GM19395 (cell line): ENCODE measurements around the gene OCA2.

Experiments
- ATAC-seq: cut with Tn5 transposase; IDR thresholded peaks from one replicate; pipeline ENCODE4 v1.9.1; 2021; ENCODE audit warnings: mild to moderate bottlenecking, moderate library complexity; ENCODE audit not compliant: unreplicated experiment

OCA2 gene

DNA sequence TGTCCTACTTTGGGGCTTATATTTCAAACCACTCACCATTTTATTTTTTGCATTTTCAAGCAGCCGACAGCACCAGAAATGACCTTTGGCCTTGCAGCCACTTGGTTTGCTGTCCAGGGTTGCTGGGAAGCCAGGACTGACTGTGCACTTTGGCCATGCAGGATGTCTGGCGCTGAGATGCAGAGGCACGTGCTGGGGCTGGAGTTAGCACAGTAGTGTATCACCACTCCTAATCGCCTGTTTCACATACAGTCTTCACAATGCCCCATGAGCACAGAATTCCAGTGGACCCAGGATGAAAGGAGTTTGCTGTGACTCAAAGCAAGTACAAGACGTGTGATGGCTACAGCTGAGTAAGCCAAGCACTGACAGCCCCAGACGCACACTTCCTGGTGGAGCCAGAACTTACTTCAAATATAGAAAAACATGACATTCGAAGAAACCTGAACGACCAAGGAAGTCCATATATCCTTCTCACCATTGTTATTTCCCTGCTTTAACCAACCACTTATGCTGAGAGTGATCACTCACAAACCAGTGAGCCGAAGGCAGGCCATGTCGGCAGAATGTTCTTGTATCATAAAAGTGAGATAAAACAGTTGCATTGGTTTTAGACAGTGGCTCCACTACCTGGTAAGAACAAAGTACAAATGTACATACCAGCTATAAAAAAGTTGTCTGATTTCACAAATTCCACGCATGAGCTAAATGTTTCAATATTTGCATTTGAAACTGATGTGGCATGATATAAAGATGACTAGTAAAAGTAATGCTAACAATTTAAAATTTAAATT lies 16.0 kb downstream of the OCA2 start:
- no peak for ATAC-seq

- ATAC-seq = no peak
Observed at GRCh38 chr15:28081594-28081993, 17.5 kb downstream of the OCA2 start.

GRCh38 chr15:28080386-28080785 lies 18.7 kb downstream of the OCA2 start:
- no peak for ATAC-seq

DNA sequence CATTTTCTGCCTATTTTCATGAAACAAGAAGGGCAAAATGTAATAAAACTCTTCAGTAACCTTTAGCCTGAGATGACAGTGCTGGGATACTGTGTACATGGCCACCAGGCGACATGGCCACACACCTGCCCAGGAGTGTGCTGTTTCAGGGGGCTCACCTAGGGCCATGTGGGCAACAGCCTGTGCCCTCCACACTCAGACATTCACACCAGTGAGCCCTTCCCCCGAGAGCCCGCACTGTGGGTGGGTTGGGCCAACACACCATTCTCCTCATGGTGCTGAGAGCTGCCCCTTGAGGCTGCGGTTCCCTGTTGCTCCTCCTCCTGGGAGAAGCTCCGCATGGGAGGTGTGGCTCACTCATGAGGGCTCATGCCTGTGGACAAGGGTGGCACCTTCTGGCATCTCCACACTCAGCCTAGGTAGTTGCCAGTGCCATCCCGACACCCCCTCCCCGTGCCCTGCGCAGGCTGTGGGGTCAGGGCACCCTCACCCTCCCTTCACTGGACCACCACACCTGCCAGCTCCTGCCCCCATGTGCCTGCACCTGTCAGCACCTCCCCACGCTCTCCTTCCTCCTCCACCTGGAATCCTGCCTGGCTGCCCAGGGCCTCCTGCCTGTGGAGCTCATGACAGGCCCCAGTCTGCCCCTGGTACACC lies 19.7 kb downstream of the OCA2 start:
- ATAC-seq = no peak

DNA sequence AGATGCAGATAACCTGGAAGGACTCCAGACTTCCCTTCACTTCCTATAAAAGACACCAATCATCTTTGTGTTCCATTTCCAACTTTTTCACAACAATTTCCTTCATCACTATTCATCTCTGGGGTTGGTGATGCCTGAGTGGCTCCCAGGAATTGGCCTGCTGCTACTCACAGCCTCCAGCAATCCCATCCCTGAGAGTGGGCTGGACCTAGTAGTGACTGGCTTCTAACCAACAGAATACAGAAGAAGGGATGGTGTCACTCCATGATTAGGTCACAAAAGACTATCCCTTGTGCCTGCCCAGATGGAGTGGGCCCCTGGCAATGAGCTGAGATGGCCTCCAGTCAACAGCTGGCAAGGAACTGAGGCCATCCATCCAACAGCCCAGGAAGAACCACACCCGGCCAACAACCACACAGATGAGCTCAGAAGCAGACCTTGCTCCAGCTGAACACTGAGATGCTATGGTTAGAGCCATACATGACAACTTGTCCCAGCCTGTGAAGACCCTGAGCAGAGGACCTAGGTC lies 20.9 kb downstream of the OCA2 start:
- no peak for ATAC-seq

- ATAC-seq = no peak
Observed at GRCh38 chr15:28075573-28075972, 23.5 kb downstream of the OCA2 start.

DNA sequence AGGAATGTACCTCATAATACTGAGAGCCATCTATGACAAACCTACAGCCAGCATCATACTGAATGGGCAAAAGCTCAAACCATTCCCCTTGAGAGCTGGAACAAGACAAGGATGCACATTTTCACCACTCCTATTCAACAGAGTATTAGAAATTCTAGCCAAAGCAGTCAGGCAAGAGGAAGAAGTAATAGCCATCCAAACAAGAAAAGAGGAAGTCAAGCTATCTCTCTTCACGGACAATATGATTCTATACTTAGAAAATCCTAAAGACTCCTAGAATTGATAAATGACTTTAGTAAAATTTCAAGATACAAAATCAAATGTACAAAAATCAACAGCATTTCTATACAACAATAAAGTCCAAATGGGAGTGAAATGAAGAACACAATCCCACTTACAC lies 30.2 kb downstream of the OCA2 start:
- no peak for ATAC-seq

DNA sequence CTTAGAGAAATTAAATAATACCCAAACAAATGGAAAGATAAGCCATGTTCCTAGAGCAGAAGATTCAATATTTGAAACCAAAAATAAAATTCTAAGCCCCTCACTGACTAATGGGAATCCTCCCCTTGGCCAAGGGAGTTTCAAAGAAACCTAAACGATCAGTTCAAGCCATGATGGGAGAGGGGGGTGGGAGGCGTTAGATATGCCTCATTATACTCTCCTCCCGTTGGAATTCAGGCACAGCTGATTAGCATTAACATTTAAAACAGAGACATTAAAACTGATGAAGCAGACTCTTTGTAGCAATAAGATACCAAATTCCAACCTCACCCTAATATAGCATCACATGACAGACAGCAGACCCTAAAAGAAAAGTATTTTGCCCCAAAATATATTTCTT lies 32.9 kb downstream of the OCA2 start:
- no peak for ATAC-seq

DNA sequence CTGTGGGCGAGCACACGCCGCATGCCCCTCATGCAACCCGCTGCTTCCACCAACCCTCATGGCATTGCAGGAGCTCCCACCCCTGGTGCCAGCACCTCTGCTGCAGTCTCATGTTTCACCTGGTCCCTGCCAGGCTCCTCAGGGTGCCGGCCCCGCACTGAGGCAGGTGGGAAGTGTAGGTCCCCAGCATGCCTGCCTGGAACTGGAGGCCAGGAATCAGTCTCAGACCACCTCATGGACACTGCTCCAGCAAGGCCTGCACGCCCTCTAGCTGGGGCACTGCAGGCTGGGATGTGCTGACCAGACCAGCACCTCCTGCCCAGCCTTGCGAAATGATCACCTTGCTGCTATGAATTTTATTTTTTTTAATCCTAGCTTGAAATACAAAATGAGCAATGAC lies 39.1 kb downstream of the OCA2 start:
- no peak for ATAC-seq

- ATAC-seq = no peak
Observed at GRCh38 chr15:28058082-28058481, 41.0 kb downstream of the OCA2 start.

DNA sequence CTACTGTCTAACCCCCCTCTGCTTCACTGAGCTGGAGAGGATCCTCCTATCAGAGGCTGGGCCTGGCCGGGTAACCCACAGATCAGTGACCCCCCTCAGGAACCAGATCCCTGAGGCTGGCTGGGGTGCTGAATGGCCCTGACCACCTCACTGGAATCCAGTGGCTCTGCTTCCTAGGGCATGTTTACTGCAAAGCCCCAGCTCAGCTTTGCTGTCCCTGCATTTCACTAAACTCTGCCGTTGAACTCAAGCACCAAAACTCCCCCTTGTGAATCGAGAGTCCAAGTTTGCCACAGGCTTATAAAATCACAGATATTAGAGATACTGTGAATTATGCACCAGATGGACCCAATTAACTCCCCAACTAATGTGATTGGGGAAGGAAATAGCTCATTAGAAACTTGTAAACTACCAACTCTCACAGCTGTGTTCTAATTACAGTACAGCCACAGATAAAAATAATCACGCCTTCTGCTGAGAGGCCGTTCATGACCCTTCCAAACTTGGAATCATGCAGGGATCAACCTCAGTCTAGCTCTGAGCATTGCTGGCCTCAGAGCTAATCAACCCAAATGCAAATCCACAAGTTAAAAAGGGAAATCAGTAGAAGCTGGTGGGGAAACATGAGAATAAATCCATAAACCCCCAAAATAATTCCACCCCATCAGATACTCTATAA lies 47.0 kb downstream of the OCA2 start:
- no peak for ATAC-seq

GRCh38 chr15:28049581-28049980 lies 49.5 kb downstream of the OCA2 start:
- ATAC-seq = no peak

GRCh38 chr15:28047277-28047676 lies 51.8 kb downstream of the OCA2 start:
- no peak for ATAC-seq

DNA sequence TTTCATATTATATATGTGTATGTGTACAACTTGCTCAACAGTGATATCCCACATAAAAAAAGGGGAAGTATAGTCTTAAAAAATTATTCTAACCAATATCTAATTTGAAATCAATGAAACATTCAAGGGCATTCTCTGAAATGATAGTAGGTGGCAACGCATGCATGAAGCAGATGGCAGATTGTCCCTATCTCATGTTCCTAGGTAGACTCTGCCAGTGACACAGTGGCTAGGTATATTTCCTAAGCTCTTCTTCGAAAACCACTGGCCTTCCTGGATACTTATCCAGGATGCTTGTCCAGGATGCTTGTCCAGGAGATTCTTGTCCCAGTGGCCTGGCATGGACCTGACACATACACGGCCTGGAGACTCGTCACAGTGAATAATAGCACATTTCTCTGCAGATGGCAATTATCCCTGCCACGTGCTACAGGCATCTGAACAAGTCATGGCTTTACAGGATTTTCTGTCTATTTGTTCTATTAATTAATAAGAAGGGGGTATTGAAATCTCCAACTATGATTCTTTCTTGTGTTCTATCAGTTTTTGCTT lies 54.9 kb downstream of the OCA2 start:
- no peak for ATAC-seq

DNA sequence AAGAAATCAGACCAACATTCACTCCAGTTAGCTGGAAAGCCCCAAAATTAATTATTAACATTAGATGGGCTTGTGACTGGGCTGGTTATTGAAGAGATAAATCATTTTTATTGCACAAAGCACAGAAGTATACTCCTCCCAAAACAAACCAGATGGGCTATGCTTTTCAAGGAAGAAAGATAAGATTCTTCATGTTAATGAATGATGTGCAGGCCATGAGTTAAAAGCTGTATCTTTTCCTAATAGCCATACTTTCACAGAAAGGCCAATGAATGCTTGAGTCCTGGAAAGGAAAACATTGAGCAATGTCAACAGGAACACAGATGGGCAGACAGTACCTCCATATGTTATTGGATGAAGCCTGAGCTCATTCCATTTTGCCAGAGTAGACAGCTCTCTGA lies 55.4 kb downstream of the OCA2 start:
- ATAC-seq = no peak

DNA sequence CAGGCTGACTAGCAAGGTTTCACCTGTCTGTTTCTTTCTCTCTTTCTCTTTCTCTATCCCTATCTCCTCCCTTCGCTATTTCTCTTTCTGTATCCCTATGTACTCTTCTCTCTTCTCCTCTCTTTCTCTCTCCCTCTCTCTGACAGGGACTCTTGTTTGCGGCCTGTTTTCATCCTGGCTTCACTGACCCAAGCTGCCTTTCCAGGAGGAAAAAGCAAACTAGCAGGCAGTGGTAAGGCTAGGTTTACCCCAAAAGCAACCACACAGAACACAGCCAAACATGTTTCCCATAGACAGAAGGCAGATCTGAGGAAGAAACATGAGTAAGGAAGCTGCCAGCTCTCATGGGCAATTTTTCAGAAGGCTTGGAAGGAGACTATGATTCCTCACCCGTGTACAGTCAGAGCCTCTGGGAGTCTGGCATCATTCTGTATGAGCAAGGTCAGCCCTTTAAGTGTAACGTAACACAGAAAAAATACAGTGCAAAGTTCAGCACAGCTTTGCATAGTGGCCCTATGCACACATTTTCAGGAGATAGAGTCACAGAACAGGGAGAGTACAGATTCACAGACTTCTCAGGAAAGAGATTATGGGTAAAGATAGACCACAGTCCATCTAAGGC lies 61.0 kb downstream of the OCA2 start:
- ATAC-seq = no peak

GRCh38 chr15:28033443-28033842 lies 65.7 kb downstream of the OCA2 start:
- no peak for ATAC-seq

- no peak for ATAC-seq
Observed at GRCh38 chr15:28030801-28031200, 68.3 kb downstream of the OCA2 start.

GRCh38 chr15:28027714-28028076 lies 71.4 kb downstream of the OCA2 start:
- ATAC-seq = no peak

DNA sequence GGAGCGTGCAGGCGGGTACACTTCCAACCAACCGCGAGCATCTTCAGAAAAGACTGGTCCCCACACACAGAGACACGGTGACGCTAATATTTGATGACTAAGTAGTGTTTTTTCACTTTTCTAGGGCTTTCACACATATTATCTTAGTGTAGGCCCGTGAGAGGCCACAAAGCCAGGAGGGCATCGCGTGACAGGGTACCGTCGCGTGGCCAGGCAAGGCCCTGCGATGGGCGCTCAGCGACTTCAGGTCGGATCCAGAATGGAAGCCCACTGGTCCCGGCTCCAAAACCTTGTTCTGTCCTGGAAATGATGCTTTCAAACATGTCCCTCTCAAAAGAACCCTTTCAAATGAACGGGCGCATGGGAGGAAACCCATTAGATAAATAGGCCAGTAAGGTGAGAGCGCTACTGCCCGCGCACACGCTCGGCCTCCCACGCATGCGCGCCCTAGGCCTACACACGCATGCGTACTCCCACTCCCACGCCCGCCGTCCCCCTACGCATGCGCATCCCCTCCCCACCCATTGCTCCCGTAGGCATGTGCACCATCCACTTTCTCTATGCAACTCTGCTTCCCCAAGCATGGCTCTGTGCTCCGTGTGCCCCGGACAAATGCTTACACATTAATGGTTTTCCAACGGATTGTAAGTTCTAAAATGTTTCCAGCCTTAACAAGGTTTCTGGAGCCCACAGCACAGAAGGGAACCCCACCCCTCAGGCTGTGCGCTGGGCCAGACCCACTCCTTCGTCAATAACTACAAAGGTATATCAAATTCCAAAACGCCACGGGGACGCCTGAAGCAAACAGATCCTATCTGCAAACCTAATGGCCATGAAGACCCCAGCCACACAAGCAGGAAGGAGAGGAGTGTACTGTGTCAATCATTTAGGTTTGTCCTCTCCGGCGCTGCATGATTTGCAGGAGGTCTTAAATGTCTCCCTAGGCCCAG lies 72.1 kb downstream of the OCA2 start:
- no peak for ATAC-seq
